GM12878 (cell line): Measurements from ENCODE around the gene MISP3. TPM values are rescaled to one million over a fixed set of nuclear protein-coding genes. Genes with fewer than 3 reads are reported as not detected.

Source experiments
- ATAC-seq: fragments of 200-7000 bp; cut with Tn5 transposase; 3 replicates; pipeline ENCODE4 v1.9.1; 2020; ENCODE audit warnings: mild to moderate bottlenecking, moderate library complexity
- BruUV-seq: library from RNA; stranded (reverse); fragments of 400-500 nt; replicated peaks from 2 replicates; lab custom pipeline; 2021; lab: Mats Ljungman, UMichigan
- CTCF ChIA-PET: fragments of 300-600 bp; sonication (Branson Sonifier 250); formaldehyde crosslinking; extraction: SDS; loops from one replicate; lab custom pipeline; 2021; ENCODE audit warnings: inconsistent platforms; lab: Yijun Ruan, JAX
- POLR2A ChIA-PET: fragments of 350-600 bp; formaldehyde crosslinking; extraction: SDS; loops from one replicate; lab custom pipeline; 2021; ENCODE audit warnings: inconsistent platforms; lab: Charles Lee
- RAD21 ChIA-PET: fragments of 300-600 bp; sonication (Branson Sonifier 250); formaldehyde crosslinking; loops from one replicate; lab custom pipeline; 2023; ENCODE audit warnings: antibody characterized with exemption; ENCODE audit not compliant: unreplicated experiment; lab: Charles Lee
- SMC1A ChIA-PET: fragments of 300-600 bp; sonication (Branson Sonifier 250); formaldehyde crosslinking; loops from one replicate; lab custom pipeline; 2023; ENCODE audit not compliant: unreplicated experiment, uncharacterized antibody; lab: Charles Lee
- DNase-seq: peaks from one replicate; pipeline ENCODE4 v3.0.0-alpha.2; 2011; ENCODE audit warnings: low read depth, low spot score
- FAIRE-seq: peaks from 3 replicates; lab custom pipeline; 2011; peaks lifted over from hg19 to GRCh38; lab: Jason Lieb, UNC
- H2AFZ ChIP-seq: 2 replicates; pipeline ENCODE4 v1.6.0; 2011; ENCODE audit warnings: low read depth, low read length, control low read depth; ENCODE audit not compliant: control insufficient read depth
- H3K27ac ChIP-seq: 2 replicates; pipeline ENCODE4 v1.5.1; 2011; ENCODE audit warnings: control low read depth; ENCODE audit not compliant: control insufficient read depth, insufficient read depth
- H3K27me3 ChIP-seq, 2 experiments: replicated peaks in 1 of 2; 2 replicates each; pipeline versions ENCODE4 v1.6.0 to v1.6.1; 2011; ENCODE audit warnings: low read length in 1 of 2; ENCODE audit not compliant: control insufficient read depth in 2 of 2, insufficient read depth in 2 of 2
- H3K36me3 ChIP-seq, 2 experiments: 2 replicates each; pipeline ENCODE4 v1.5.1; 2011; ENCODE audit warnings: low read length in 1 of 2; ENCODE audit not compliant: control insufficient read depth in 2 of 2, insufficient read depth in 2 of 2
- H3K4me1 ChIP-seq: 2 replicates; pipeline ENCODE4 v1.6.1; 2011; ENCODE audit warnings: mild to moderate bottlenecking, low read length, moderate library complexity, mixed read lengths; ENCODE audit not compliant: control insufficient read depth, insufficient read depth
- H3K4me2 ChIP-seq: 2 replicates; pipeline ENCODE4 v1.6.0; 2011; ENCODE audit warnings: control low read depth; ENCODE audit not compliant: control insufficient read depth, insufficient read depth
- H3K4me3 ChIP-seq: fragments of 200-600 bp; sonication (generic); 2 replicates; pipeline ENCODE4 v1.5.1; 2016
- H3K79me2 ChIP-seq: 2 replicates; pipeline ENCODE4 v1.6.0; 2011; ENCODE audit warnings: low read length; ENCODE audit not compliant: control insufficient read depth, insufficient read depth
- H3K9ac ChIP-seq: 2 replicates; pipeline ENCODE4 v1.8.0; 2011; ENCODE audit warnings: low read length, control low read depth, mixed read lengths; ENCODE audit not compliant: control insufficient read depth, insufficient read depth
- H3K9me3 ChIP-seq: replicated peaks from 3 replicates; pipeline ENCODE4 v1.5.1; 2011; ENCODE audit warnings: mild to moderate bottlenecking, low read length; ENCODE audit not compliant: control insufficient read depth, insufficient read depth
- H4K20me1 ChIP-seq: 2 replicates; pipeline ENCODE4 v1.6.0; 2011; ENCODE audit not compliant: control insufficient read depth, insufficient read depth
- ATF7 ChIP-seq: fragments of 450-650 bp; IDR thresholded peaks from 2 replicates; pipeline ENCODE4 v1.6.1; 2016; ENCODE audit warnings: low read depth, mild to moderate bottlenecking
- HCFC1 ChIP-seq: fragments of 150-350 bp; IDR thresholded peaks from 2 replicates; pipeline ENCODE4 v1.6.1; 2014; ENCODE audit warnings: low read length
- HDGF ChIP-seq: fragments of 450-650 bp; IDR thresholded peaks from 2 replicates; pipeline ENCODE4 v1.6.1; 2016; ENCODE audit warnings: antibody characterized with exemption
- IKZF1 ChIP-seq: fragments of 450-650 bp; conservative IDR thresholded peaks from 2 replicates; pipeline ENCODE4 v1.6.1; 2017; ENCODE audit warnings: antibody characterized with exemption, mild to moderate bottlenecking
- MYB ChIP-seq: fragments of 150-350 bp; IDR thresholded peaks from 2 replicates; pipeline ENCODE4 v1.6.1; 2014; ENCODE audit warnings: mild to moderate bottlenecking, low read depth, low read length, borderline replicate concordance
- RAD51 ChIP-seq: fragments of 450-650 bp; IDR thresholded peaks from 2 replicates; pipeline ENCODE4 v1.6.1; 2016; ENCODE audit warnings: moderate library complexity, mild to moderate bottlenecking, inconsistent platforms
- SMARCA5 ChIP-seq: fragments of 450-650 bp; IDR thresholded peaks from 2 replicates; pipeline ENCODE4 v1.6.1; 2017; ENCODE audit warnings: mild to moderate bottlenecking
- SMC3 ChIP-seq: IDR thresholded peaks from 2 replicates; pipeline ENCODE4 v1.6.1; 2011; ENCODE audit warnings: low read length, improper control_type of control experiment, borderline replicate concordance
- STAT1 ChIP-seq: fragments of 450-650 bp; conservative IDR thresholded peaks from 2 replicates; pipeline ENCODE4 v1.6.1; 2014; ENCODE audit warnings: antibody characterized with exemption, mild to moderate bottlenecking
- SUPT20H ChIP-seq: IDR thresholded peaks from 2 replicates; pipeline ENCODE4 v1.6.1; 2011; ENCODE audit warnings: low read depth, mild to moderate bottlenecking, low read length, moderate library complexity, borderline replicate concordance; ENCODE audit not compliant: control insufficient read depth
- WRNIP1 ChIP-seq: IDR thresholded peaks from 2 replicates; pipeline ENCODE4 v1.6.1; 2011; ENCODE audit warnings: low read depth, low read length, improper control_type of control experiment, borderline replicate concordance
- YY1 ChIP-seq: IDR thresholded peaks from 2 replicates; pipeline ENCODE4 v1.6.1; 2011; ENCODE audit warnings: low read depth, mild to moderate bottlenecking, low read length
- ZNF207 ChIP-seq: fragments of 450-650 bp; IDR thresholded peaks from 2 replicates; pipeline ENCODE4 v1.6.1; 2014; ENCODE audit warnings: antibody characterized with exemption, mild to moderate bottlenecking, borderline replicate concordance
- ZNF217 ChIP-seq: fragments of 450-650 bp; IDR thresholded peaks from 2 replicates; pipeline ENCODE4 v1.6.1; 2017; ENCODE audit warnings: antibody characterized with exemption, mild to moderate bottlenecking
- ZNF622 ChIP-seq: fragments of 450-650 bp; IDR thresholded peaks from 2 replicates; pipeline ENCODE4 v1.6.1; 2017; ENCODE audit warnings: mild to moderate bottlenecking, inconsistent platforms
- WGBS: methylation state at CpG from one replicate; pipeline ENCODE4 v1.1.6; 2016; ENCODE audit warnings: low lambda C conversion rate; ENCODE audit not compliant: insufficient replicate concordance, insufficient coverage; ENCODE audit errors: missing lambda C conversion rate; 5-methylcytosine and 5-hydroxymethylcytosine counted together
- in situ Hi-C: fragments of 300-500 bp; cut with MboI; formaldehyde crosslinking; loops from 9 replicates; pipeline ENCODE4 v1.14.3; 2018; ENCODE audit warnings: mixed read lengths
- intact Hi-C: fragments of 100-400 bp; cut with micrococcal nuclease; formaldehyde crosslinking; loops from one replicate; pipeline ENCODE4 v1.14.2; 2022; ENCODE audit not compliant: unreplicated experiment
- polyA plus RNA-seq, 11 experiments: library from polyadenylated mRNA; depleted of rRNA in 4 of 11; unstranded in 6 of 11; stranded (reverse) in 5 of 11; fragments of >200 nt; fragmentation: Nextera tagmentation in 4 of 11; fragmentation: Illumina TruSeq in 1 of 11; extraction: Ambion mirVana in 4 of 11; extraction: Trizol in 1 of 11; gene quantifications; 1 replicate in 1 of 11; 2 replicates in 10 of 11; pipeline versions ENCODE4 v1.2.1 to v1.2.3, GENCODE V29; 2011 to 2016; ENCODE audit warnings: inconsistent platforms in 2 of 11, missing spikeins in 2 of 11, low read depth in 1 of 11
- total RNA-seq, 4 experiments: library from RNA; depleted of rRNA in 3 of 4; stranded (reverse); fragments of >200 nt in 3 of 4; fragmentation: Illumina TruSeq in 1 of 4; extraction: Trizol in 1 of 4; gene quantifications; 2 replicates each; pipeline versions ENCODE4 v1.2.1 to v1.2.3, GENCODE V29; 2013 to 2021
- TF ChIP-seq, protein P1 (sequence below): IDR thresholded peaks from 2 replicates; pipeline ENCODE4 v1.6.1; 2011; ENCODE audit warnings: borderline replicate concordance, low read depth, mild to moderate bottlenecking, moderate library complexity, mixed read lengths, low read length; ENCODE audit not compliant: insufficient read depth; ENCODE audit errors: extremely low read length
- TF ChIP-seq, protein P2 (sequence below): IDR thresholded peaks from 2 replicates; pipeline ENCODE4 v1.6.1; 2012; ENCODE audit warnings: low read depth, low read length, improper control_type of control experiment
- TF ChIP-seq, protein P3 (sequence below): fragments of 450-650 bp; IDR thresholded peaks from 2 replicates; pipeline ENCODE4 v1.6.1; 2016; ENCODE audit warnings: mild to moderate bottlenecking
- TF ChIP-seq, protein P4 (sequence below): fragments of 450-650 bp; IDR thresholded peaks from 2 replicates; pipeline ENCODE4 v1.6.1; 2014; ENCODE audit warnings: mild to moderate bottlenecking

MISP3 gene
- total and polyA plus RNA-seq, 10 of the 15 experiments (the other 5 are each of a cell fraction or from before 2014, with no cell fraction given) = 0.07 to 1.4 (median 0.64) TPM

DNA sequence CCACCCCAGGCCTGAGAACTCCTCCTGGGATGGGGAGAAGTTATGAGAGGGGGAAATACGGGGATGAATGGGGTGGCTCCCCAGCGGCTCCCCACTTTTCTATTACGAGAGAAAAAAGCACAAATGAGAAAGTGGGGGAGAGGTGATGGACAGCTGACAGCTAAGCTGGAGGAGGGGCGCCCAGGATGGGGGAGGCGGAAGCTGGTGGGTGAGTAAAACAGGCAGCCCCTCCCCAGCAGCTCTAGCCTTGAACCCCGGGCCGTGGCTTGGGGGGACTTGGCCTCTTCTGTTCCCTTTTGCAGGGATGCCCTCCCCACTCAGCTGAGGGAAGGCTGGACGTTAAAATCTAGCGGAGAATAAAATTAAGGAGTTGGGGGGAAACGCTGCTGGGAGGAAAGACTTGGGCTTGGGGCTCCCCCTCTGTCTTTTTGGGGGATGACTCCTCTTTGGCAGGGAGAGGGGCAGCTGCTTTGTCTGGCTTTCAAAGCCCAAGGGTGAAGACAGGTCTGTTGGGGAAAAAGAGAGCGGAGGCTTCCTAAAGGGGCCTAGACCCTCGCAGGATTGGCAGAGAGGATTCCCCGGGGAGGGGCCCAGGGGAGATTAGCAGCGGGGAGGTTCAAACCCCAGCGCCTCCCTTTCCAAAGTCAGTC, 19.4 kb downstream of the MISP3 start:
- Histone ChIP-seq H3K27me3 (no peaks in the 10 kb centered on the region), H4K20me1 (no peaks in the 10 kb centered on the region), H2AFZ (peak overlapping the region; percentile 45), H3K4me2 (peak overlapping the region; percentile 85), H3K79me2 (peaks cover 6% of the 10 kb centered on the region), H3K4me3 (peak overlapping the region; percentile 100), H3K9me3 (peaks cover 2% of the 10 kb centered on the region; the same call in 1 of the 3 replicates), H3K4me1 (peaks cover 7% of the 10 kb centered on the region; the same call in 1 of the 2 replicates), H3K27ac (peak overlapping the region; percentile 82), H3K9ac (peak overlapping the region; percentile 76), H3K36me3 (peaks cover 4 to 5% of the 10 kb centered on the region in 2 experiments)
- peak; percentile 82 for FAIRE-seq
- peak; percentile 43 for ATAC-seq
- WGBS = 8% methylated on average over 15 of the region's 15 CpGs
- no peak for DNase-seq
- BruUV-seq = TSS peak; percentile 54
- intact Hi-C loops (no loop called here), in situ Hi-C loops (no loop called here)
- SMC1A ChIA-PET = interaction anchor here (1.0 to 1.7 kb wide), 3 partner anchors 9 to 25 kb away, joined by 3 to 5 read pairs (median 5); partner anchors contain the start of gene PRKACA
- CTCF ChIA-PET = interaction anchor here (0.6 to 1.3 kb wide), 7 partner anchors 9 to 226 kb away, joined by 3 to 6 read pairs (median 3); partner anchors contain the start of gene ASF1B
- RAD21 ChIA-PET = interaction anchor here (1.0 to 1.6 kb wide), 4 partner anchors 9 to 45 kb away, joined by 4 to 8 read pairs (median 6); partner anchors contain the start of gene ASF1B
- POLR2A ChIA-PET = interaction anchor here (1.1 to 4.1 kb wide), 2 partner anchors 10 to 21 kb away, joined by 3 to 23 read pairs; a partner anchor contains a TSS
- TF ChIP-seq ATF7 (peak; percentile 9; the same call in 1 of the 2 replicates), RAD51 (no peak), YY1 (no peak), ZNF207 (no peak), SMARCA5 (no peak), WRNIP1 (no peak), SUPT20H (no peak), ZNF622 (no peak), MYB (no peak), SMC3 (no peak), HDGF (no peak), ZNF217 (no peak), IKZF1 (no peak), HCFC1 (no peak), STAT1 (no peak)
- TF ChIP-seq, protein P1, sequence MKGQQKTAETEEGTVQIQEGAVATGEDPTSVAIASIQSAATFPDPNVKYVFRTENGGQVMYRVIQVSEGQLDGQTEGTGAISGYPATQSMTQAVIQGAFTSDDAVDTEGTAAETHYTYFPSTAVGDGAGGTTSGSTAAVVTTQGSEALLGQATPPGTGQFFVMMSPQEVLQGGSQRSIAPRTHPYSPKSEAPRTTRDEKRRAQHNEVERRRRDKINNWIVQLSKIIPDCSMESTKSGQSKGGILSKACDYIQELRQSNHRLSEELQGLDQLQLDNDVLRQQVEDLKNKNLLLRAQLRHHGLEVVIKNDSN = no peak
- TF ChIP-seq, protein P2, sequence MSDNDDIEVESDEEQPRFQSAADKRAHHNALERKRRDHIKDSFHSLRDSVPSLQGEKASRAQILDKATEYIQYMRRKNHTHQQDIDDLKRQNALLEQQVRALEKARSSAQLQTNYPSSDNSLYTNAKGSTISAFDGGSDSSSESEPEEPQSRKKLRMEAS = no peak
- TF ChIP-seq, protein P3, sequence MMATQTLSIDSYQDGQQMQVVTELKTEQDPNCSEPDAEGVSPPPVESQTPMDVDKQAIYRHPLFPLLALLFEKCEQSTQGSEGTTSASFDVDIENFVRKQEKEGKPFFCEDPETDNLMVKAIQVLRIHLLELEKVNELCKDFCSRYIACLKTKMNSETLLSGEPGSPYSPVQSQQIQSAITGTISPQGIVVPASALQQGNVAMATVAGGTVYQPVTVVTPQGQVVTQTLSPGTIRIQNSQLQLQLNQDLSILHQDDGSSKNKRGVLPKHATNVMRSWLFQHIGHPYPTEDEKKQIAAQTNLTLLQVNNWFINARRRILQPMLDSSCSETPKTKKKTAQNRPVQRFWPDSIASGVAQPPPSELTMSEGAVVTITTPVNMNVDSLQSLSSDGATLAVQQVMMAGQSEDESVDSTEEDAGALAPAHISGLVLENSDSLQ = peak; percentile 95
- TF ChIP-seq, protein P4, sequence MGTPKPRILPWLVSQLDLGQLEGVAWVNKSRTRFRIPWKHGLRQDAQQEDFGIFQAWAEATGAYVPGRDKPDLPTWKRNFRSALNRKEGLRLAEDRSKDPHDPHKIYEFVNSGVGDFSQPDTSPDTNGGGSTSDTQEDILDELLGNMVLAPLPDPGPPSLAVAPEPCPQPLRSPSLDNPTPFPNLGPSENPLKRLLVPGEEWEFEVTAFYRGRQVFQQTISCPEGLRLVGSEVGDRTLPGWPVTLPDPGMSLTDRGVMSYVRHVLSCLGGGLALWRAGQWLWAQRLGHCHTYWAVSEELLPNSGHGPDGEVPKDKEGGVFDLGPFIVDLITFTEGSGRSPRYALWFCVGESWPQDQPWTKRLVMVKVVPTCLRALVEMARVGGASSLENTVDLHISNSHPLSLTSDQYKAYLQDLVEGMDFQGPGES = no peak
